ENCODE results near the gene CD1B.

DNA sequence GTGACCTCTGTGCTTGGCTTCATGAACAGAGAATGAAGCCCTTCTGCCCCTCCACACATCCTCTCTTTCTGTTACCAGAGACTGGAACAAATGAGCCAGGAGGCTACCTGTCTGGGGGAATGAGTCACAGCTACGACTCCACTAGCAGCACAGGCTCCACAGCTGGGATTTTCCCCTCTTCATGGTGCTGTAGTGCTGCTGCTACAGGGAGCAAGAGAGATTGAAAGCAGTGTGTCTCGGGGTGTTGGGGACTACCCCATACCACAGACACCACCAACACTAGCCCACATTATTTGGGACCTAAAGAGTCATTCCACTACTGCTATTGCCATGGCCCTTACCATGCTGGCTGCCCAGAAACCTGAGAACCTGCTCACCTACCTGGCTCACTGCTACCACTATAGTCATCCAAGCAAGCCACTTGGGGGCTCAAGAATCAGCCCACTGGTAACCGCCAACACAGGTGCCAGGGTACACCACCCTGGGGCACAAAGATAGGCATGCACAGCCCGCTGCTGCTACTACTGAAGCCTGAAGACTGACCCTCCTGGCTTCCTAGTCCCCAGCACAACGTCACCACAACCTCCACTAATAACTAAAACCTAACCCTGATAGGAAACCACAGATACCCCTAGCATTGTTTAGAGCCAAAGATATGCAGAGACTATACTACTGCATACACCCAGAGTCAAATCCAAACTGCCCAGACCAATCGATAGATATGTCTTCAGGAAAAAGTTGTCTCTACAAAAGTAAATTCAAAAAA is 40.0 kb upstream of the CD1B start:
- TF ChIP-seq, protein P1, sequence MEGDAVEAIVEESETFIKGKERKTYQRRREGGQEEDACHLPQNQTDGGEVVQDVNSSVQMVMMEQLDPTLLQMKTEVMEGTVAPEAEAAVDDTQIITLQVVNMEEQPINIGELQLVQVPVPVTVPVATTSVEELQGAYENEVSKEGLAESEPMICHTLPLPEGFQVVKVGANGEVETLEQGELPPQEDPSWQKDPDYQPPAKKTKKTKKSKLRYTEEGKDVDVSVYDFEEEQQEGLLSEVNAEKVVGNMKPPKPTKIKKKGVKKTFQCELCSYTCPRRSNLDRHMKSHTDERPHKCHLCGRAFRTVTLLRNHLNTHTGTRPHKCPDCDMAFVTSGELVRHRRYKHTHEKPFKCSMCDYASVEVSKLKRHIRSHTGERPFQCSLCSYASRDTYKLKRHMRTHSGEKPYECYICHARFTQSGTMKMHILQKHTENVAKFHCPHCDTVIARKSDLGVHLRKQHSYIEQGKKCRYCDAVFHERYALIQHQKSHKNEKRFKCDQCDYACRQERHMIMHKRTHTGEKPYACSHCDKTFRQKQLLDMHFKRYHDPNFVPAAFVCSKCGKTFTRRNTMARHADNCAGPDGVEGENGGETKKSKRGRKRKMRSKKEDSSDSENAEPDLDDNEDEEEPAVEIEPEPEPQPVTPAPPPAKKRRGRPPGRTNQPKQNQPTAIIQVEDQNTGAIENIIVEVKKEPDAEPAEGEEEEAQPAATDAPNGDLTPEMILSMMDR (IDR thresholded peaks at IDR 0.05; ENCODE audit: insufficient read depth, low read length): no peak
- TF ChIP-seq, protein P2, sequence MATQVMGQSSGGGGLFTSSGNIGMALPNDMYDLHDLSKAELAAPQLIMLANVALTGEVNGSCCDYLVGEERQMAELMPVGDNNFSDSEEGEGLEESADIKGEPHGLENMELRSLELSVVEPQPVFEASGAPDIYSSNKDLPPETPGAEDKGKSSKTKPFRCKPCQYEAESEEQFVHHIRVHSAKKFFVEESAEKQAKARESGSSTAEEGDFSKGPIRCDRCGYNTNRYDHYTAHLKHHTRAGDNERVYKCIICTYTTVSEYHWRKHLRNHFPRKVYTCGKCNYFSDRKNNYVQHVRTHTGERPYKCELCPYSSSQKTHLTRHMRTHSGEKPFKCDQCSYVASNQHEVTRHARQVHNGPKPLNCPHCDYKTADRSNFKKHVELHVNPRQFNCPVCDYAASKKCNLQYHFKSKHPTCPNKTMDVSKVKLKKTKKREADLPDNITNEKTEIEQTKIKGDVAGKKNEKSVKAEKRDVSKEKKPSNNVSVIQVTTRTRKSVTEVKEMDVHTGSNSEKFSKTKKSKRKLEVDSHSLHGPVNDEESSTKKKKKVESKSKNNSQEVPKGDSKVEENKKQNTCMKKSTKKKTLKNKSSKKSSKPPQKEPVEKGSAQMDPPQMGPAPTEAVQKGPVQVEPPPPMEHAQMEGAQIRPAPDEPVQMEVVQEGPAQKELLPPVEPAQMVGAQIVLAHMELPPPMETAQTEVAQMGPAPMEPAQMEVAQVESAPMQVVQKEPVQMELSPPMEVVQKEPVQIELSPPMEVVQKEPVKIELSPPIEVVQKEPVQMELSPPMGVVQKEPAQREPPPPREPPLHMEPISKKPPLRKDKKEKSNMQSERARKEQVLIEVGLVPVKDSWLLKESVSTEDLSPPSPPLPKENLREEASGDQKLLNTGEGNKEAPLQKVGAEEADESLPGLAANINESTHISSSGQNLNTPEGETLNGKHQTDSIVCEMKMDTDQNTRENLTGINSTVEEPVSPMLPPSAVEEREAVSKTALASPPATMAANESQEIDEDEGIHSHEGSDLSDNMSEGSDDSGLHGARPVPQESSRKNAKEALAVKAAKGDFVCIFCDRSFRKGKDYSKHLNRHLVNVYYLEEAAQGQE (IDR thresholded peaks at IDR 0.05; ENCODE audit: insufficient replicate concordance, low read depth): no peak

Data from HL-60 (cell line).